ENCODE measurements around the gene CRB3. TPM values are rescaled to one million over a fixed set of nuclear protein-coding genes. Genes with fewer than 3 reads are reported as not detected.

The CRB3 gene
- total RNA-seq, 1 donor = not detected

DNA sequence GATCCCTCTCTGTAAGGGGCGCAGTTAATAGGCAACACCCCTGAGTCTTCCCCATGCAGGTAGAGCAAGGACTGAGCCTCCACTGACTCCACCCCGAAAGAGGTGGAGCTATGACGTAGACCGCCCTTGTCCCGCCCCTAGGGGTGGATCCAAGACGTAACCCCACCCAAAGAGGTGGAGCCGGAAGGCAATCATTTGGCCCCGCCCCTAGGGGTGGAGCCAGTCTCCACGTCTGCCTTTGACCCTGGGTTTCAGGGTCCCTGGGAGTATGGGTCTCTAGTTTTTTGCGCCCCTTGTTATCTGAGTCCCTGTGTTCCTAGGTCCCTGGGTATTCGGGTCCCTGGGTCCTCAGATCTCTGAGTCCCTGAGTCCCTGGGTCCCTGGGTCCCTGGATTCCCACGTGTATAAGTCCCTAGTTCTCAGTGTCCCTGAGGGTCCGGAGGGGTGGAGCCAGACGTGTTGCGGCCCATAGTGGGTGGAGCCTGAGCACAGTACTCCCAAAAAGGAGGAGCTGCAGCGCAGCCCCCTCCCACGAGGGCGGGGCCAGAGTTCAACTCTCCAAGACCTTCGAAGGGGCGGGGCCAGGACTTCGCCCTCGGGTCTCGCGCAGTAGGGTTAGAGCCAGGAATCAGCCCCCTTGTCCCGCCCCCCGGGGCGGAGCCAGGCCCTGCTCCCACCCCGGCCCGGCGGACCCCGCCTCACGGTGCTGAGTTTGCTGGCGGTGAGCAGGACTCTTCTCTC, 12.3 kb downstream of the CRB3 start:
- TF ChIP-seq, protein P1, sequence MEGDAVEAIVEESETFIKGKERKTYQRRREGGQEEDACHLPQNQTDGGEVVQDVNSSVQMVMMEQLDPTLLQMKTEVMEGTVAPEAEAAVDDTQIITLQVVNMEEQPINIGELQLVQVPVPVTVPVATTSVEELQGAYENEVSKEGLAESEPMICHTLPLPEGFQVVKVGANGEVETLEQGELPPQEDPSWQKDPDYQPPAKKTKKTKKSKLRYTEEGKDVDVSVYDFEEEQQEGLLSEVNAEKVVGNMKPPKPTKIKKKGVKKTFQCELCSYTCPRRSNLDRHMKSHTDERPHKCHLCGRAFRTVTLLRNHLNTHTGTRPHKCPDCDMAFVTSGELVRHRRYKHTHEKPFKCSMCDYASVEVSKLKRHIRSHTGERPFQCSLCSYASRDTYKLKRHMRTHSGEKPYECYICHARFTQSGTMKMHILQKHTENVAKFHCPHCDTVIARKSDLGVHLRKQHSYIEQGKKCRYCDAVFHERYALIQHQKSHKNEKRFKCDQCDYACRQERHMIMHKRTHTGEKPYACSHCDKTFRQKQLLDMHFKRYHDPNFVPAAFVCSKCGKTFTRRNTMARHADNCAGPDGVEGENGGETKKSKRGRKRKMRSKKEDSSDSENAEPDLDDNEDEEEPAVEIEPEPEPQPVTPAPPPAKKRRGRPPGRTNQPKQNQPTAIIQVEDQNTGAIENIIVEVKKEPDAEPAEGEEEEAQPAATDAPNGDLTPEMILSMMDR (IDR thresholded peaks at IDR 0.05; ENCODE audit: insufficient read depth, low read length) = no peak
- peak overlapping the region; percentile 25 for H3K4me3 ChIP-seq (ENCODE audit: low read depth, low read length)
- peak; percentile 38 for DNase-seq (ENCODE audit: low read depth)

DNA sequence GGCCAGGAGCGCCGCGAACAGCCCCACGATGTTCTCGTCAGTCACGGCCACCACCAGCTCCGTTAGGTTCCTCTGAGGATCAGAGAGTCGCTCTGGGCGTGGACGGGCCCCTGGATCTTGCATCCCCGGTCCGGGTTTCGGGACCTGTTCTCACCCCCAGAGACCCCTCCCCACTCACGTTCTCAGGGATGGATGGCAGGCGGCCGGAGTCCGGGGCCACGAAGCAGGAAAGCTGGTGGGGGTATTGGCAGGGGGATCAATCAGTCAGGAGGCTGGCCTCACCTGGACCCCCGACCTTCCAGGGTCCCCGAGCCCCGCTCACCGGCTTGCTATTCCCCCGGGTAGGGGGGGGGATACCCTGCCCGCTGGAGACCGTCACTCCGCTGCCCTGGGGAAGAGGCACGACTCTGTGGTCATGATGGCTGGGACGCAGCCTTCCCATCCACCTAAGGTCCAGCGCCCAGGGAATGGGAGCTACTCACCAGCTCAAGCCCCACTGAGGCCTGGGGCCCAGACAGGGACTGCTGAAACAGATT, 12.9 kb downstream of the CRB3 start:
- no peak overlapping the region for H3K4me3 ChIP-seq (ENCODE audit: low read depth, low read length)
- DNase-seq (ENCODE audit: low read depth) = no peak
- TF ChIP-seq, protein P1 (IDR thresholded peaks at IDR 0.05; ENCODE audit: insufficient read depth, low read length) = no peak

DNA sequence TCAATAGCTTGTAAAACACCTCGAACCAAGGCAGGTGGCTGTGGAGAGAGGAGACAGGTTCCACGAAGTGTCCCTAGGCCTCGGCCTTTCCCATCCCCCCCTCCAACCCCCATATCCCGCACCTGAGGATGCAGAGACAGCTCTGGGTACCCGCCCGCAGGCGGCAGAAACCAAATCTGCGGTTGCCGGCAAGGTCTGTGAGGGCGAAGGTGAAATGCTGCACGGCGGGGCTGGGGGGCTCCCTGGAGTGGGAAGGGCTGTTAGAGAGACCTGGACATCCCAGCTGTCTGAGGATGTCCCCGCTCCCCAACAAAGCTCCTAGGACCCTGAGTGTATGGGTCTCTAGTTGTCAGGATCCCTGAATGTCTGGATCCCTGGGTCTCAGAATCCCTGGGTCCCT, 14.7 kb downstream of the CRB3 start:
- no peak for DNase-seq (ENCODE audit: low read depth)
- TF ChIP-seq, protein P1 (IDR thresholded peaks at IDR 0.05; ENCODE audit: insufficient read depth, low read length) = no peak
- H3K4me3 ChIP-seq (ENCODE audit: low read depth, low read length) = no peak overlapping the region

DNA sequence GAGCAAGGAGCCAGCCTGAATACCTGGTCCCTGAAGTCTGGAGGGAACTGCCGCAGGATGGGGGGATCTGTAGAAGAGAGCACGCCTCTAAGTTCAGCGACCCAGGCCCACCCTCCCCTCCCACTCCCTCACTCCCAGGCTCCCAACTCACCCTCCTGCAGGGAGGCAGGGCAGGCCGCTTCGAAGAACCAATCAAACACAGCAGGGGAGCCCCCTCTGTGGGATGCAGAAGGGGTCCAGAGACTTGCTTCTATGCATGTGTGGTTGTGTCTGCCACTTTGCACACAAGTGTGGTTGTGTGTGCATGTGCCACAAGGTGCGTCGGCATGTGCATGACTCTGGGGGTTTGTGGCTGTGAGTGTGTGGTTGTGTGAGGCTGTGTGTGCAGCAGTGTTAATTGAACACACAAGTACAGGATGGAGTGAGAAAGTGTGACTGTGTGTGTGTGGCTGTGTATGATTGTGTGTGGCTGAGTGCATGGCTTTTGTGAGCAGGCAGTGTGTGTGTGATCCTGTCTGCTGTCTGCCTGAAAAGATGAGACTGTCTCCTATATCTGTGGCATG, 15.8 kb downstream of the CRB3 start:
- H3K4me3 ChIP-seq (ENCODE audit: low read depth, low read length) = no peak overlapping the region
- TF ChIP-seq, protein P1 (IDR thresholded peaks at IDR 0.05; ENCODE audit: insufficient read depth, low read length) = no peak
- DNase-seq (ENCODE audit: low read depth) = no peak

- DNase-seq (ENCODE audit: low read depth) = no peak
- TF ChIP-seq, protein P1 (IDR thresholded peaks at IDR 0.05; ENCODE audit: insufficient read depth, low read length) = no peak
These were observed 16.9 kb downstream of the CRB3 start for GRCh38 chr19:6480848-6481415.

DNA sequence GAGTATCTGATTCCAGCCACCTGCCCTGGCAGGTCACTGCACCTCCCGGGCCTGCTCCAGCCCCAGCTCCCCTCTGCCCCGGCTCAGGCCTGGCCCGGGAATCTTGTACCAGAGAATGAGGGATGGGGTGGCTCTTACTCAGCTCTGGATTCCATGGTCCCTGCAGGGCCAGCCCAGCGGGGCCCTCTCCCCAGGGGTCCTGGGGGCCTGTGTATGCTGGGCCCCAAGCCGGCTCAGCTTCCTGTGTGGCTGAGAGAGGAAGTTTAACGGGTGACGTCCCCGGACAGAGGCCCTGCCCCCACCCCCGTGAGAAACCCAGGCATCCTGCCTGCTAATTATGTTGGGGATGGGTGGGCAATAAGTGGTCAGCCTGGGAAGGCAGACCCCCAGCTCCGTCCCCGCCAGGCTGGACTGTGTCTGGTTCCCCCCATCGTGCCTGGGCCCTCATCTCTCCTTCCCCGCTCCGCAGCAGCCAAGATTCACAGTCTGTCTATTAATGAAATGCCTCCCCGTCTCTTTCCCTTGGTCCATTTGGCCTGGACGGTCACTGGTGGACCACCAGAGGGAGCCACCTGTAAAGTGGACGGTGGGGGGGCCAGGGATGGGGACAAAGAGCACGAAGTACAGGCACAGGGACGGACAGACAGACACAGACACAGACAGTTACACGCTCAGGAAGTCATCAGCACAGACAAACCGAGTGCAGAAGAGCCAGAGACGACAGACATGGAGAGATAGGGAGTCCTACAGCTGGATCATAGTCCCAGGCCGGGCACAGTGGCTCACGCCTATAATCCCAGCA, 17.7 kb downstream of the CRB3 start, which contains the start of gene DENND1C:
DENND1C (minus strand) TSS at position 247 of the 802 bp plus-strand sequence; CDS start at position 155, 92 bp downstream.
- TF ChIP-seq, protein P1 (IDR thresholded peaks at IDR 0.05; ENCODE audit: insufficient read depth, low read length) = peak; percentile 58
- no peak within 1 kb of the TSS for H3K4me3 ChIP-seq (ENCODE audit: low read depth, low read length)
- DNase-seq (ENCODE audit: low read depth) = no peak

More at GRCh38 chr19:6480848-6481415, 16.9 kb downstream of the CRB3 start:
- H3K4me3 ChIP-seq (ENCODE audit: low read depth, low read length) = no peak overlapping the region
